A673 (cell line): ENCODE measurements around the gene ABHD16A. TPM values are rescaled to one million over a fixed set of nuclear protein-coding genes. Genes with fewer than 3 reads are reported as not detected.

Experiments
- BruUV-seq: library from RNA; stranded (reverse); fragments of 400-500 nt; replicated peaks from 2 replicates; lab custom pipeline; 2021; lab: Mats Ljungman, UMichigan
- CTCF ChIA-PET: fragments of 300-600 bp; sonication (Branson Sonifier 250); formaldehyde crosslinking; loops from one replicate; lab custom pipeline; 2022; ENCODE audit warnings: antibody characterized with exemption; lab: Charles Lee
- POLR2A ChIA-PET: fragments of 300-600 bp; sonication (Branson Sonifier 250); formaldehyde crosslinking; loops from one replicate; lab custom pipeline; 2022; ENCODE audit warnings: antibody characterized with exemption; ENCODE audit not compliant: low non-redundant PET; lab: Charles Lee
- DNase-seq: peaks from one replicate; pipeline ENCODE4 v3.0.0-alpha.2; 2015; ENCODE audit warnings: low spot score
- H3K27ac ChIP-seq: fragments of 200-600 bp; sonication (generic); 2 replicates; pipeline ENCODE4 v1.5.1; 2016; ENCODE audit warnings: mixed run types, low read depth, mild to moderate bottlenecking, mixed read lengths, antibody characterized with exemption, low read length; ENCODE audit not compliant: poor library complexity, severe bottlenecking
- H3K27me3 ChIP-seq: fragments of 200-600 bp; sonication (generic); replicated peaks from 2 replicates; pipeline ENCODE4 v1.6.1; 2017; ENCODE audit warnings: mixed run types, low read depth, mild to moderate bottlenecking, mixed read lengths, antibody characterized with exemption, low read length; ENCODE audit not compliant: insufficient read depth, poor library complexity
- H3K36me3 ChIP-seq: fragments of 200-600 bp; sonication (generic); 2 replicates; pipeline ENCODE4 v1.6.1; 2016; ENCODE audit warnings: mixed run types, mild to moderate bottlenecking, mixed read lengths, antibody characterized with exemption, low read length; ENCODE audit not compliant: insufficient read depth, poor library complexity, severe bottlenecking
- H3K4me1 ChIP-seq: fragments of 200-600 bp; sonication (generic); 2 replicates; pipeline ENCODE4 v1.6.1; 2017; ENCODE audit warnings: mixed run types, mild to moderate bottlenecking, mixed read lengths, antibody characterized with exemption, low read length; ENCODE audit not compliant: insufficient read depth, poor library complexity, severe bottlenecking
- H3K4me3 ChIP-seq: fragments of 200-600 bp; sonication (generic); 2 replicates; pipeline ENCODE4 v1.5.1; 2016; ENCODE audit warnings: low read depth, mixed run types, mild to moderate bottlenecking, mixed read lengths, low read length; ENCODE audit not compliant: poor library complexity, severe bottlenecking
- H3K9me3 ChIP-seq: fragments of 200-600 bp; sonication (generic); 2 replicates; pipeline ENCODE4 v1.6.1; 2016; ENCODE audit warnings: mixed run types, low read depth, mild to moderate bottlenecking, mixed read lengths, antibody characterized with exemption, low read length; ENCODE audit not compliant: poor library complexity, severe bottlenecking
- CTCF ChIP-seq: fragments of 300-800, 200-600 bp; sonication (generic); conservative IDR thresholded peaks from 2 replicates; pipeline ENCODE4 v1.5.1; 2017; ENCODE audit warnings: low read depth, mild to moderate bottlenecking, antibody characterized with exemption, low read length, moderate library complexity, mixed read lengths
- EZH2 ChIP-seq: fragments of 200-600 bp; sonication (generic); IDR thresholded peaks from 2 replicates; pipeline ENCODE4 v1.6.1; 2017; ENCODE audit warnings: borderline replicate concordance, low read depth, mild to moderate bottlenecking, mixed read lengths, antibody characterized with exemption, low read length; ENCODE audit not compliant: poor library complexity, severe bottlenecking
- intact Hi-C: fragments of 100-400 bp; cut with micrococcal nuclease; formaldehyde crosslinking; loops from one replicate; pipeline ENCODE4 v1.10.0; 2022; ENCODE audit not compliant: unreplicated experiment
- total RNA-seq: library from RNA; stranded (reverse); gene quantifications from 2 replicates; pipeline ENCODE4 v1.2.3, GENCODE V29; 2021

ABHD16A gene
- total RNA-seq, 1 experiment from 2014 or later = 45.6 TPM

DNA sequence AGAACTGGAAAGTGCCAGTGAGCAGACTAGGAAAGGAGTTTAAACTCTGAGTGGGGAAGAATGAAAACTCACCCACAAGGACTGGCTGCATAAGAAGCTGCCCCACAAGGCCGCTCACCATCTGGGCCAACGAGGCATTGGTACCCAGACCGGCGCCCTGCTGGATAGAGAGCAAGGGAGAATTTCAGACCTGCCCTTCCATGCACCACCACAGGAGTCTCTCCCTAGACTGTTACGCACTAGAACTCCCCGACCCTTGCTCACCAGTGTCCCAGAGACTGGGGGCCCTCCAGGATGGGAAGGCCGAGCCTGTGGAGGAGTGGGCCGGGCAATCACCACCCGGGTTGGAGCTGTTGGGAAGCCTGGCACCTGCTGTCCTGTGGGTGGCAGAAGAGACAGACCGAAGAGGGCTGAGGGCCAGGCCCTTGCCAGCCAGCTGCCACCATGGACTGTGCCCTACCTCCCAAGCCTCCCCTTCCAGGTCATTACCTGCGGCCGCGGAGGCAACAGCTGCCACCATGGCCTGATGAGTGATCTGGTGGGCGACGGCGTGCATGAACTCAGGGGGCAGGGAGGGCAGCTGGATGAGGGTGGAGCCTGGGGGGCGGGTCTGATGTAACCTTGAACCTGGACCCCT lies 59.2 kb downstream of the ABHD16A start:
- ChIA-PET CTCF (no interaction called here), POLR2A (no interaction called here)
- Histone ChIP-seq H3K9me3 (no peaks in the 10 kb centered on the region), H3K27me3 (no peaks in the 10 kb centered on the region), H3K36me3 (peaks cover 85% of the 10 kb centered on the region), H3K27ac (no peak overlapping the region), H3K4me1 (no peaks in the 10 kb centered on the region), H3K4me3 (no peak overlapping the region)
- no peak for TF ChIP-seq CTCF
- no peak for TF ChIP-seq EZH2
- intact Hi-C loops = no loop called here
- DNase-seq = no peak
- BruUV-seq = no TSS peak

GRCh38 chr6:31642798-31643570 lies 60.1 kb downstream of the ABHD16A start:
- POLR2A ChIA-PET = interaction anchor here (0.6 kb wide), 1 partner anchor 127 kb away, joined by 3 read pairs; no protein-coding TSS in a partner anchor
- Histone ChIP-seq H3K4me1 (no peaks in the 10 kb centered on the region), H3K4me3 (no peak overlapping the region), H3K27me3 (no peaks in the 10 kb centered on the region), H3K36me3 (peaks cover 84% of the 10 kb centered on the region), H3K9me3 (no peaks in the 10 kb centered on the region), H3K27ac (no peak overlapping the region)
- TF ChIP-seq EZH2 (no peak), CTCF (no peak)
- intact Hi-C loops = no loop called here
- no TSS peak for BruUV-seq
- no peak for DNase-seq
- CTCF ChIA-PET = no interaction called here

GRCh38 chr6:31641370-31641769 lies 61.8 kb downstream of the ABHD16A start:
- peaks cover 90% of the 10 kb centered on the region for H3K36me3 ChIP-seq
- no peak overlapping the region for H3K4me3 ChIP-seq
- TF ChIP-seq CTCF = no peak
- TF ChIP-seq EZH2 = no peak
- H3K4me1 ChIP-seq = no peaks in the 10 kb centered on the region
- intact Hi-C loops = no loop called here
- no peaks in the 10 kb centered on the region for H3K9me3 ChIP-seq
- ChIA-PET POLR2A (no interaction called here), CTCF (no interaction called here)
- DNase-seq = no peak
- H3K27ac ChIP-seq = no peak overlapping the region
- no peaks in the 10 kb centered on the region for H3K27me3 ChIP-seq
- no TSS peak for BruUV-seq
